Measurements from ENCODE around the gene MINDY4B.

MINDY4B gene

DNA sequence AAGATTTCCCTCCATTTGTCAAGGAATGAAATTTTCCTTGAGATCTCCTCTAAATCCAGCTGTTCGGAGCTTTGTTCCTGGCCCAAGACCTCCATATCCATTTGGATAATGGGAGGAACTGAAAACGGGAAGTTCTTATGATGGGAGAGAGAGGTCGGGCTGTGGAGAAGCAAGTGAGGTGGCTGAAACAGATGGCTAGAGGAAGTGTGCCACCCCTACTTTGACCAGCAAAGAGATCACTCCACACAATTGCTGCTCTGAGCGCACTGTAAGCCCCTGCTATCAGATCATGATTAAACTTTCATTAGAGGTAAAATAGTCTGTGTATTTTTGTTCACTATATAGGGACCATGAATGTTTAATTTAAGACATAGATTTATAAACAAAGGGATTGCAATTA is at the start of gene MINDY4B:
Gene MINDY4B, minus strand, starts transcription at position 101 of the 400 bp plus-strand sequence. Its CDS starts 0 bp downstream, at position 101.
- DNase-seq (ENCODE audit: low read depth), result no peak

- no peak for DNase-seq (ENCODE audit: low read depth)
Observed at GRCh38 chr3:150951923-150952322, 46.7 kb upstream of the MINDY4B start.

- no peak for DNase-seq (ENCODE audit: low read depth)
Observed at GRCh38 chr3:150945226-150946032, 40.2 kb upstream of the MINDY4B start.

DNA sequence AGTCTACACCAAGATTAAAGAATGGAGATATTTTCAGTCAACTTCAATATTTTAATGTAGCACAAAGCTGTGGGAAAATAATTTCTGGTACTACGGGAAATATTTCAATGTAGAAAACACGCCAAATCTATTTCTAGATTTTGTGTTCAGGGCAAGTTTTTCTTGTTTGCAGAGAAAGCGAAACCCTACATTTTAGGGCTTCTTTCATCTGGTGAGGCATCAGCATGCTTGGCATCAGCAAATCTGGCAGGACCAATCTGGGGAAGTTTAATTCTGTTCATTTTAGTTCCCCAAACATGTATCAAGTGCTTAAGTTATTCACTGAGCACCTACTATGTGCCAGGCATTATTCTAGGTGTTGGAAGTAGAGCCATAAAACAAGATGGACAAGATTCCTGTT is 37.0 kb upstream of the MINDY4B start:
- no peak for DNase-seq (ENCODE audit: low read depth)

DNA sequence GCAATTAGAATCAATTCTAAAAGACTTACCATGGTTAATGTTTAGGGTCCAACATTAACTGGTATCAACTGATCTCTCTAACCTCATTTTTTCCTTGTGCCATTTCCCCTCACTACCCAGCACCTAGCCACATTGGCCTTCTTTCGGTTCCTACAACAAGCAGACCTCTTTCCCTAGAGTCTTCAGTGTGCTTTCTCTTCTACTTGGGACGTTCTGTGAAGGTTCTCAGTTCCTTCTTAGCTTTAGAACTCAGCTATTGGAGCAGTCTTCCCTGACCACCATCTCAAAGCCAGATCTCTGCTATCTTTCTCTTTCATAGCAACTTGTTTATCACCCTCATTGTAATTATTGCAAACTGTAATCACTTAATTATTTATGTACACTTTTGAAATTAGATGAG is 31.5 kb upstream of the MINDY4B start:
- DNase-seq (ENCODE audit: low read depth), result no peak

- DNase-seq (ENCODE audit: low read depth), result no peak
Observed at GRCh38 chr3:150933473-150933995, 28.3 kb upstream of the MINDY4B start.

GRCh38 chr3:150931745-150932144 is 26.5 kb upstream of the MINDY4B start:
- no peak for DNase-seq (ENCODE audit: low read depth)

GRCh38 chr3:150930839-150931238 is 25.6 kb upstream of the MINDY4B start:
- DNase-seq (ENCODE audit: low read depth), result no peak

GRCh38 chr3:150928234-150928633 is 23.0 kb upstream of the MINDY4B start:
- no peak for DNase-seq (ENCODE audit: low read depth)

DNA sequence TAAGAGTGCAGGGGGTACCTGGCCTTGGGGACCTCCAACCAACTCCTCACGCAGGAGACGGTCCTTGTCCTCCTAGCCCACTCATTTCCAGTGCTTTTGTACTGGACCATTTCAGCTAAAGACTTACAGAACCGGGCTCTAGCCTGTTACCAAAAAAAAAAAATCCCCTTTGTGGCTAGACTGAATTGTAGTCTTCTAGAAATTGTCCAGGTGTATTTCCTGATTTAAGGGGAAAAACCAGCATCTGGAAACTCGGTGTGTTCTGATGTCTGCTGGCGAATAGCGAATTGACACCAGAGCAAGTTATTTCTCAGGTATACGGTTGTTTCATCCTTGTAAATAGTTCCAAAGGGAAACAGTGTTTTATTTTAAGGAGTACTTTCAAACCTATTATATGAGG is 21.1 kb upstream of the MINDY4B start:
- no peak for DNase-seq (ENCODE audit: low read depth)

DNA sequence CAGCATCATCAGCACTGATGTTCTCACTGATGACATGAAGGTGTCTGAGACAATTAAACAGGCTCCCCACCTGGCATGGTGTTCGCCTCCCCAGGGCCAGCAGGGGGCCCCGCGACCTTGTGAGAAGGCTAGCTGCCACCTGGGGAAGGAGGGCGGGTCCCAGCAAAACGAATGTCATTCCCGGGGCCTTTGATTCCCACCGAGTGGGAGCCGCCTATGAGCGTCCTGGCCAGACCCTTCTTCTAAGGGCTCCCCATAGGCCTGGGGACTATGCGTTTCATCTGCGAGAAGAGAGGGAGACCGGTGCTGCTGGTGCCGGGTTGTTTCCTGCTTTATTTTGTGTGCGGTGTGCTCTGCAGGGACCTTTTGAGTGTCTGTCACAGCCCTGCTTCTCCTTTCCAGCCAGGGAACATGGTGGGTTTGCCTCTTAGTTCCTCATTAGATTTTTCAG is 20.5 kb upstream of the MINDY4B start:
- peak; percentile 22 for DNase-seq (ENCODE audit: low read depth)

DNA sequence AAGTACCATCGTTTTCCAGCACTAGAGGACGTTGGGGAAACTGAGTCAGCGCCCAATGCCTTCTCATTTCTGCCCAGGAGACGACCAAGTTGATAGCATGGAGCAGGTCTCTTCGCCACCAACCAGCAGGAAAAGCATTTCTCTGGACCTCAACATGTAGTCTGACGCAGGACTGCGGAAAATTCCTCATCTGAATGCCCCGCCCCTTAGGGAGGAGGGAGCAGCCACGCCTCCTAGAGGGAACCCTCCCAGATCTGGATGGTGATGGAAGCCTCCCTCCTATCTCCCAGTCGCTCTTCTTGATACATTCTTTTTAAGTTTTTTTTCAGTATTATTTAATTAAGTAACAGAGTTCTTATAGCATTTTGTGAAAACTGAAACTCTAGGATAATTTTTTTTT is 17.4 kb upstream of the MINDY4B start:
- no peak for DNase-seq (ENCODE audit: low read depth)

- DNase-seq (ENCODE audit: low read depth), result no peak
Observed at GRCh38 chr3:150921209-150921608, 16.0 kb upstream of the MINDY4B start.

GRCh38 chr3:150920236-150920635 is 15.0 kb upstream of the MINDY4B start:
- no peak for DNase-seq (ENCODE audit: low read depth)

DNA sequence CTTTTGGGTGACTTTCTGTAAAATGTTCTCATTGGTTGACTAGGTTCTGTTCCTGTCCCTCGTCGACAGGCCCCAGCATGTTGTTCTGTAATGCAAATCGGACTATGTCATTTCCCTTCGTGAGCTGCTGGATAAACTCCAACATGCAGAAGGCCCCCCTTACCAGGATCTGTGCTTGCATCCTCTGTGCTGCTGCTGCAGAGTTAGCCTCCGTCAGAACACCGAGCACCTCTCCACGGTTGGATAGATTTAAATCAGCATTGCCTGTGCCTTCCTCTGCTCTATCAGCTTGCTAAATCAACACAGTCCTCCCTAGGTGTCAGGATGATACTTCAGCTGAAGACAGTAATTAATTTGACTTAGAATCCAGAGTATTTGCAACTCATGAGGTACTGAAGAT is 12.7 kb upstream of the MINDY4B start:
- DNase-seq (ENCODE audit: low read depth), result no peak

- DNase-seq (ENCODE audit: low read depth), result no peak
Observed at GRCh38 chr3:150913133-150913922, 8.1 kb upstream of the MINDY4B start.

DNA sequence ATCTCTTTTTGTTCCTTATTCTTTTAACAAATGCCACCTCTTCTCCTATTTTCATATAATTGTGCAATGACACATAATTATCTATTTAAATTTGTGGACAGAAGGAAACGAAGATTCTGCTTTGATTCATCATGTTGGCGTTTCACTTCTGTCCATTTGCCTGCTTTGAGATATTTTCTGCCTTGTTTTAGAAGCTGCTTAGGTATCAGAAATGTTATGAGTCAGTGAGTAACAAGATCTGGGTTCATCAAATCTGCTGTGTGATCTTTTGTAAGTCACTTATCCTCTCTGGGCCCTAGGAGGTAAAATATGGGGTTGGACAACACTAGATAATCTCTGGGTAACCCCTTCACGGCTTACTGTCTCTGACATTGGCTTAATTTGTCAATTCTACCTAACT is 7.3 kb upstream of the MINDY4B start:
- no peak for DNase-seq (ENCODE audit: low read depth)

GRCh38 chr3:150911771-150912170 is 6.5 kb upstream of the MINDY4B start:
- DNase-seq (ENCODE audit: low read depth), result no peak

DNA sequence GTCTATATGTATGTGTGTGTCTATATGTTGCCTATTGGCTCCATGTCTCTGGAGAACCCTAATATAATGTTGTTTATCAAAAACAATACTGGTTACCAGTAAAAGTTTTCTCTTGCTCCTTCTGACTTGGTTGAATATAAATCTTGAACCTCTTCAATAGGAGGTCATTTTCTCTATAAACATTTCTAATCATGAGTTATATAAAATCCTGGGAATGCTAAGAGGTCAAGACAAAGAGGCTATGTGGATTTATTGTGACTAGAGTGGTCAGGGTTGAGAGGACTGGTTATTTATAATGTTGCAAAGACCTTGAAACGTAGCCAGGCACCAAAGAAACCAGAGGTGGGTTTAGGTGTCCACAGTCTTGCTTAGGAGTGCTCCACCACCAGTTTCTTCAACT is 1.2 kb upstream of the MINDY4B start:
- DNase-seq (ENCODE audit: low read depth), result no peak

GRCh38 chr3:150905746-150906145 is 507 bp upstream of the MINDY4B start:
- DNase-seq (ENCODE audit: low read depth), result no peak

DNA sequence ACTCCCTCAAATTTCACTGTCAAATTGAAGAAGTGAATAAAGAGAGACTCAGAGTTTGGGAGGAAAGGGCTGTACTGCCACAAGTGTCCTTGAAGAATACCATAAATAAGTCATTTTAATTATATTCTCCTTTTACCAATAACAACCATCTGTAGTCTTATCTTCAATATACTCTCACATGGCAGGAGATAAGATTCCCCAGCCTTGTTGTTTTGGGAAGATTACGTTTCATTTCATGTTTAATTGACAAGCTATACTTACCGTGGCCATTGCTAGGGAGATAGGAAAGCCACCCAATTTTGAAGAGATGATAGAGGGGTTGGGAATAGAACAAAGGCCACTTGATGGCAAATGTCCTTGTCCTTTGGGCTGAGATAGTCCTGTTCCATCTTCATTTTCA is 2.3 kb downstream of the MINDY4B start:
- no peak for DNase-seq (ENCODE audit: low read depth)

GRCh38 chr3:150901793-150902192 is 3.4 kb downstream of the MINDY4B start:
- no peak for DNase-seq (ENCODE audit: low read depth)

- no peak for DNase-seq (ENCODE audit: low read depth)
Observed at GRCh38 chr3:150899141-150899540, 6.1 kb downstream of the MINDY4B start.

All from stimulated activated CD8-positive, alpha-beta memory T cell treated with anti-CD3 and anti-CD28 coated beads, Interleukin-12 subunit alpha, Interleukin-12 subunit beta, amount 100 ng/mL, for 1 hour (primary cell).